Measurements from ENCODE around the gene SPDL1.
A peak's percentile ranks its signal among the peaks of the same experiment; 100 is the strongest.
"Not testable (repeated sequence)": the region's sequence is repeated elsewhere in the genome, so short reads cannot be mapped to it uniquely, and the experiment has no call there.

The SPDL1 gene

DNA sequence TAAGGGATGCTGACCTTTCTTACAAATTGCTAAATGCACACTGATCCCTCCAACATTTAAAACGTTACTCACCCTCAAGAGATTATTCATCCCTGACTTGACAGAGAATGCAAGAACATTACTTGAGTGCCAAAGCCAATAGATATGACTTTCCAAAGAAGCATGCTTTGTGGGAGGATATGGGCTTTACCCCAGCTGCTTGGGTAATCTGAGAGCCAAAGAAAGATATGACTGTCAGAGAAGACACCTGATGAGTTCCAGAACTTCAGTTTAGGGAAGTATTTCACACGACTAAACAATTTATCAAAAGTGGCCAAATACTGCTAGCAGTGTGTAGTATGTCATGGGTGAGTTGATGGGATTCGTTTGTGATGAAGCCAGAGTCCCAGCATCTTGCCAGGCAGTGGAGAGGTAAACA is 7.4 kb upstream of the SPDL1 start:
- no peak for ATAC-seq
- DNase-seq: no peak

DNA sequence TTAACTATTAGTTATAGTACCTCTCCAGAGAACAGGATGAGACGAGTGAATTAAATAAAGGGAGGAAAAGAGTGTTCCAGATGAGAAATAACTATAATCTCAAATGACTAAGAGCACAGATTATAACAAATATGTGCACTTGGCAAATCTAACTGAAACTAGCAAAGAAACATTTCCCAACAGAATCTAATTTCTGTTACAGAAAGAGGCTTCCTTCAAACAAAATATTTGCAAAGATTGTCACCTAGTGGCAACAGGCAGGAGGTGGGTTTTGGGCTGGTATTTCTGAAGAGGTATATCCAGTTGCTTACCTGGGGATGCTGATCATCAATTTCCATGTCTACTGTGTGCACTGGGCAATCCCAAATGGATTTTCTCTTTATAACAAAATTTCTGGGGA is 5.6 kb upstream of the SPDL1 start:
- ATAC-seq: no peak
- no peak for DNase-seq

DNA sequence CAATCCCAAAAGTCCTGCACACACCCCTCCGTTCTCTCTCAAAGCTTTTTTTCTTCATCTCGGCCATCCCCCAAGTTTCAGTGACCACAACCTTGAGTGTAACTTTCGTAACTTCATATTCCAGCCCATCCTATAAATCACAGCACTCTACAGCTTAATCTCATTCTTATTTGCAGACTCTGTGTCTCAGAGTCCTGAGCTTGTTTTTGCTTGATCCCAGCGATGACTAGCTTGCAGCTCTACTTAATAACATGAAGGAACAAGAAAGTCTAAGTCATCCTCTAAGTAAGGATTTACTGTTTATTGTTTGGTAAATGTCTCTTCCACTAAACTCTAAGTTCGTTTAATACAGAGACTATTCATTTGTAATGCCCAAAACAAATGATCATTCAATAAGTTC is 2.6 kb upstream of the SPDL1 start:
- ATAC-seq (no peak), DNase-seq (no peak)

DNA sequence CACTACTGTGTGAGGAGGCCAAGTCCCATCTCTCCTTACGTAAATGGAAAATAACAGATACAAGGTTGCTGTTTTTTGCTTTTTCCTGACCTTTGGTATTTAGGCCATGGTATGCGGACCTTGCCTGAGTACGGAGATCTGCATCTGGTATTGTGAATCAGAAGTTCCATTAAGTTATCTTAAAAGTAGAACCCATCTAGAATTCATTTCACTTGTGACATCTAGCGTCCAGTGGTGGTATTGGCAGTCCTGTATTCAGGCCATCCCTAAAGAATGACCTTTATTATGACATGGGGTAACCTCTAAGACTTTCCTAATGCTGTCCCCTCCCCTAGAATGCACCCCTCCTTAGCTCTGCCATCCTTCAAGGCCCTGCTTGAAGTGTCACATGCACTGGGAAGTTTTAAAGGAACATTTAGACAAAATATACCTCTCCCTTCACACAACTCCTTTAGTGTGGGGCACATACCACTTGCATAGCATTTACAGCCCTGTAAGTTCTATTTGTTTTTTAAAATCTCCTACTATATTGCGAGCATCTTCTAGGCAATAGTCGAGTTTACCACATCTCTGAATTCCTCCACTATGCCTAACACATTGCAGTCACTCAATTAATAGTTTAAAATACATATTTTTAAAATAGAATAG is 1.9 kb upstream of the SPDL1 start:
- ATAC-seq (peak; percentile 65), DNase-seq (peak; percentile 79)

DNA sequence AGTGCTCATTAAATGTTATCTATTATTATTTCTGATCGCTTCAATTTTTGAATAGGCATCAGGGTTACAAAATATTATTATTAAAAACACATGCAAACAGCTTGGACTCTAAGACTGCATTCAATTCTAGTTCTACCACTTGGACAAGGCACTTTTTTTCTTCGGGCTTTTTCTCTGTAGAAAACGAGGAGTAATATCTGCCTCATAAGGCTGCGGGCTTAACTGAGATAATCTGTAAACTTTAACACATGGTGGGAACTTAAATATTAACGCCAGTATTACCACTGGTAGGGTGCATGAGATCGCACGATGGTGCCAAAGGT is 511 bp upstream of the SPDL1 start:
- no peak for DNase-seq
- no peak for ATAC-seq

DNA sequence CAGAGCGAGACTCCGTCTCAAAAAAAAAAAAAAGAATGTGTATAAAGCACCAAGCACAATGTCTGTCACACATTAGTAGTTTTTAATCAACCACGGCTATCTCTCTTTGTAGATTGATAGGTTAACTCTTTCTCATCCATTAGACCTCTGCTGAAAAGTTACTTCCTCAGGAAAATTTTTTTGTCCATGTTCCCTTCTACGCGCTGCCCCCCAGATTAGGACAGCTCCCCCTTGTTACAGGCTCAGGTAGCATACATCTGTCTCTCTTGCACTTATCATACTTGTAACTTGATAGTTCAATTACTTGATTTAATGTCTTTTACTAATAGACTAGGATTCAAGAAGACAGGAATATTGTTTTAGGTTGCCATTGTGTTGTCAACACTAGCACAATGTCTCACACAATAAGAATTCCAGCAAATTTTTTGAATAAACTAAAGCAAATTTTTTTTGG is 1.5 kb downstream of the SPDL1 start:
- ATAC-seq (no peak), DNase-seq (no peak)

DNA sequence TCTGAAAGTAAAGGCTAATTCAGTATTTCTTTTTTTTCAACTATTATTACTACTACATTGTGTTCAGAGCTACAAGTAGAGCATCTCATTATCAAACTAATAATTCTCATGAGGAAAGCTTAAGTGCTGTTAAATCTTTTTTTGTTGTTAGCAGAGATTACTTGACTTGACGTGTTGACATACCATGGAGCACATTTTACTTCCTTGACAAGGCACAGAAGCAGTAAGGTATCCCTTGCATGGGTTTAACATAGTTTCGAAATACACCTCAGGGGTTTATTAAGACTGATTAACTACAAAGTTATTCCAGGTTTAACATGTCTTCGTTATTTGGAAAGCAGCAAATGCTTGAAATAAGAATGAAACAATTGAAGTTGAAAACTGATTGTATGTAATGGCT is 7.0 kb downstream of the SPDL1 start:
- no peak for DNase-seq
- ATAC-seq: no peak

DNA sequence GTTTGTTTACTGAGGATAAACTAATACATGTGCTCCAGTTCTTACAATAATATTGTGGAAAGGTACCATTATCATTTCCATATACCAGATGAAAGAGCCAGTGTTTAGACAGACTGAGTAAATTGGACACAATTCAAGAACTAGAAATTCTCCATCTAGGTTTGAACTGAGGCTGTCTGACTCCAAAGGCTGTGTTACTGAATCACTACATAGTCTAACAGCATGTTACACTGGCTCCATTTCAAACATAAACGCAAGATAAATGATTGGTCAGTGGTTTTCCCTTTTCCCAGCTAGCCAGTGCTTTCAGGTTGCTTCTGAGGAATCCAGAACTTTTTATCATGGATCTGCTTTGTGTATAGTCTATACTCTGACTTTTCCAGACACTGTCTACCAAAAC is 8.1 kb downstream of the SPDL1 start:
- no peak for ATAC-seq
- DNase-seq: no peak

DNA sequence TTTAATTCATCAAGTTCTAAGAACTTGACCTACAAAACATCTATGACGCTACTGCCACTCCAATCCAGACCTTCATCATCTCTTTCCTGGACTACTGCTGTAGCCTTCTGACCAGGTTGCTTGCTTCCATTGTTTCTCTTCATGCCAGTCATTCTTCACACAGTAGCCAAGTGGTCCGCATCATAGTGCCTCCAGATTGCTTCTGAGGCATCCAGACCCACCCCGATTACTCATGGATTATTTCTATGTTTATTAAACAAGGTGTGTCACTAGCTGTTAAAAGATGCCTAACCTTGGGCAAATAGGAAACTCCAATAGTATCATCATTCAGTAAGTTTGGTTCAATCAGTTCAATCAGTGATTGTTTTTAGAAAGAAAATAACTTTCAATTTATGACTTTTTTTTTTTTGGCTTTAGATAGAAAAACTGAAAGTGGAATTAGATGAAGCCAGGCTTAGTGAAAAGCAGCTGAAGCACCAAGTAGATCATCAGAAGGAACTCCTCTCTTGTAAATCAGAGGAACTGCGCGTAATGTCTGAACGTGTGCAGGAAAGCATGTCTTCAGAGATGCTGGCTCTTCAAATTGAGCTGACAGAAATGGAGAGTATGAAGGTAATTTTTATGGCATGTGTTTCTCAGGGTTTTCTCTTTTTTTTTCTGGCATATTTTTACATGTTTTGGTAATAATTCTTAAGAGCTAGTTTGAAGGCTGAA is 9.5 kb downstream of the SPDL1 start:
- ATAC-seq: no peak
- DNase-seq: no peak

DNA sequence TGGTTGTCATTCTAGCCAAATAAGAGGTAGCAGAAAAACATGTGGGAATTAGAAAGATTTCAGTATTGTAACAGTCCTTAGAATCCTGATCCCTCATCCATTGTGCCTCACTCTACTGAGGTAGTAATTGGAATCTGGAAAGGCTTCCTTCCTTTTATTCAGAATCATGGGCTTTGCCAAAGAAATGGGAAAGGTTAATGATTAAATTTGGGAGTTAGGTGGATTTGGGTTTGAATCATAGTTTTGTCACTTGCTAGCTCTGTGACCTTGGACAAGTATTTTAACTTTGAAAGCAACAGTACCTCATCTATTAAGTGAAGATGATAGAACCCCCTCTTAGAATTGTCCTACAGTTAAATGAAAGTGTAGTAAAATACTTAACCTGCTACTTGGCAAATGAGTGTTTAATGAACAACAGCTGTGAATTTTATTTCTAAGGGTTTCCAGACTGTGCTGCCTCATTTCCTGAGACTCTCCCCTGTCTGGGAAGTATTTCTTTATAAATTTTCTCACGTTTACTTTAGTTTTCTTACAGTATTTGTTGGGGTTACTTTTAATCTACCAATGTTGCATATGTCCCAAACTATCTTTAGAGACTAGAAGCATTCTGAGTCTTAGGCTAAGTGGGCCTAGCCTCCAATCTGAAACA is 11.7 kb downstream of the SPDL1 start:
- ATAC-seq (no peak), DNase-seq (no peak)

DNA sequence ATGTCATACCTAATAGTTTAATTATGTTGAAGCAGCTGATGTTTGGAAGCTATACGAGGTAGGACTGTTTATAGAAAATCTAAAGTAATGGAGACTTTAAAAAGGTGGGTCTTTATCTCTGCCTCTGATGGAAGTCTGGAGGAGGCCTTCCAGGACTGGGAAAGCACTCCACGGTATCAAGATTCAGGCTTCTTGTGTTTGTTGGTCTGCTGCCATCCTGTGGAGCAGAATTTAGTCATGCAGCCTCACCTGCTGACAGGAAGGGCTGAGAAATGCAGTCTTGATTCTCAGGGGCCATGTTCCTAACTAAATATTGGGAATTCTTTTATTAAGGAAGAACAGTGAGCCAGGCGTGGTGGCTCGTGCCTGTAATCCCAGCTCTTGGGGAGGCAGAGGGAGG is 15.9 kb downstream of the SPDL1 start:
- DNase-seq (no peak), ATAC-seq (no peak)

DNA sequence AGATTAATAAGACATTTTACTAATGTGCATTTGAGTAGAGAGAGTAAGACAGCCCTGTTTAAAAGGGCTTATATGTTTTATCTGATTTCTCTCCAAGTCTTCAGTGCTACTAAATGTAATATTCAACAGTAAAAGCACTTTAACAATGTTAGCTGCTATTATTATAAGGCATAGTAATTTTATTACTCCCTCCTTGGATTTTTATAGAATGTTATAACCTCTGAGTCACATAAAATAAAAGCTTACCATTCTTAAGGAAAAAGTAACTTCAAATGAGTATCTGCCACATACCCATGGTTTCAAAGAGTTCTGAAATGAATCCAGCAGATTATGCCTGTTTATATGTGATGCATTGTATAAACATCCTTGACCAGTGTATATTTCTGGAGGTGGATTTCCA is 19.0 kb downstream of the SPDL1 start:
- no peak for DNase-seq
- ATAC-seq: no peak

DNA sequence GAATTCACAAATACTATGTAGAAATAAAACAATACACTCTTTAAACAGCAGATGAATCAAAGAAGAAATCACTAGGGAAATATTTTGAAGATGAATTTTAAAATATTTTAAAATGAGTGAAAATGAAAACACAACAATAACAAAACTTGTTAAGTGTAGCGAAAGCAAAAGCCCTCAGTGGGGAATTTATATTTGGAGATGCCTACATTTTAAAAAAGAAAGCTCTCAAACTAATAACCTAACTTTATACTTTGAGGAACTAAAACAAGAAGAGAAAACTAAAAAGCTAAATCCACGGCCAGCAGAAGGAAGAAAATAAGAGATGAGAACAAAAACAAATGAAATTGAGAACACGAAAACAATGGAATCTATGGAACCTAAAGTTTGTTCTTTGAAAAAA is 22.7 kb downstream of the SPDL1 start:
- ATAC-seq: no peak
- no peak for DNase-seq

DNA sequence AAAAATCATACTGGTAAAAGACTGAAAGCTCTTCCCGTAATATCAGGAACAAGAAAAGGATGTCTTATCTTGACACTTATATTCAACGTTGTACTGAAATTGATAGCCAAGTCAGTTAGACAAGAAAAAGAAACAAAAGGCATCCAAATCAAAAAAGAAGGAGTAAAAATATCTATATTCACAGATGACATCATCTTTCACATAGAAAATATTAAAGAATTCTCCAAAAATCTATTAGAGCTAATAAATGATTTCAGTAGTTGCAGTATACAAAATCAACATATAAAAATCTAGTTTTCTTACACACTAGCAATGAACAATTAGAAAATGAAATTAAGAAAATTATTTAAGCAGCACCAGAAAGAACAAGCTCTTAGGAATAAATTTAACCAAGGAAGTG is 24.3 kb downstream of the SPDL1 start:
- no peak for ATAC-seq
- no peak for DNase-seq

DNA sequence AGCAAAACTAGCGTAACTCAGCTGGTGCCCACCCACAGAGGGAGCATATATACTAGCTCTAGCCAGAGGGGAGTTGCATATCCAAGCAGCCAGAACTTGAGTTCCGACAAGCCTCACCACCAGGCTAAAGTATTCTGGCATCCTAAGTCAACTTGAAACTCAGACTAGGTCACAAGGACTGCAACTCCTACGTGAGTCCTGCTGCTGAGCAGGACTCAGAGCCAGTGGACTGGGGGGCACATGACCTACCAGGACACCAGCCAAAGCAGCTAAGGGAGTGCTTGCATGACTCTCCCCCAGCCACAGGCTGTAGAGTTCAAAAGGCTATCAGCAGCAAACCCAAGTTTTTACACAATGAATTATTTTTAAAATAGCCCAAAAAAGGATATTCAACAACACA is 26.1 kb downstream of the SPDL1 start:
- no peak for ATAC-seq
- no peak for DNase-seq

DNA sequence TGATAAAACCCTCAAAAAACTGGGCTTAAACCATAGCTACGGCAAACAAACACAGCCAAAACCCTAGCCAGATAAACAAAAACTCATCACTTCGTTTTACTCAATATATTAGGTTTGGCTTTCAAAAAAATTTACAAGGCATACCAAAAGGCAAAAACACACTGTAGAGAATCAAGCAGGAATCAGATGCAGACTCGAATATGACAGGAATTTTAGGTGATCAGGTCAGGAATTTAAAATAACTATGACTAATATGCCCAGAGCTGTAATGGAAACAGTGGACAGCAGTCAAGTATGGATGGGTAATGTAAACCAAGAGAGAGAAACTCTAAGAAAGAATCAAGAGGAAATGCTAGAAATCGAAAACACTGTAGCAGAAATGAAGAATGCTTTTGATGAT is 27.0 kb downstream of the SPDL1 start:
- DNase-seq (no peak), ATAC-seq (no peak)

DNA sequence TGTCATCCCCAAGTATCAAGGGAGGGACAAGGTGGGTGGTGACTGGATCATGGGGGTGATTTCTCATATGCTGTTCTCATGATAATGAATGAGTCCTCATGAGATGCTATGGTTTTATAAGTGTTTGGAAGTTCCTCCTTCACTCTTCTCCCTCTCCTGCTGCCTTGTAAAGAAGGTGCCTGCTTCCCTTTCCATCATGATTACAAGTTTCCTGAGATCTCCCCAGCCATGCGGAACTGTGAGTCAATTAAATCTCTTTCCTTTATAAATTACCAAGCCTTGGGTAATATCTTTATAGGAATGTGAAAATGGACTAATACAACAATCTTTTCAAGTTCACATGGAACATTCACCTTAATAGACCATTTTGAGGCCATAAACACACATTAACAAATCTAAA is 32.0 kb downstream of the SPDL1 start:
- DNase-seq: no peak
- no peak for ATAC-seq

DNA sequence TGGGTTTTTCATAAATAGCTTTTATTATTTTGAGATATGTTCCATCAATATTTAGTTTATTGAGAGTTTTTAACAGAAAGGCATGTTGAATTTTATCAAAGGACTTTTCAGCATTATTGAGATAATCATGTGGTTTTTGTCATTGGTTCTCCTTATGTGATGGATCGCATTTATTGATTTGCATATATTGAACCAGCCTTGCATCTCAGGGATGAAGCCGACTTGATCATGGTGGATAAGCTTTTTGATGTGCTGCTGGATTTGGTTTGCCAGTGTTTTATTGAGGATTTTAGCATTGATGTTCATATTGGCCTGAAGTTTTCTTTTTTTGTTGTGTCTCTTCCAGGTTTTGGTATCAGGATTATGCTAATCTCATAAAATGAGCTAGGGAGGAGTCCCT is 40.7 kb downstream of the SPDL1 start:
- ATAC-seq, DNase-seq: not testable (repeated sequence)

DNA sequence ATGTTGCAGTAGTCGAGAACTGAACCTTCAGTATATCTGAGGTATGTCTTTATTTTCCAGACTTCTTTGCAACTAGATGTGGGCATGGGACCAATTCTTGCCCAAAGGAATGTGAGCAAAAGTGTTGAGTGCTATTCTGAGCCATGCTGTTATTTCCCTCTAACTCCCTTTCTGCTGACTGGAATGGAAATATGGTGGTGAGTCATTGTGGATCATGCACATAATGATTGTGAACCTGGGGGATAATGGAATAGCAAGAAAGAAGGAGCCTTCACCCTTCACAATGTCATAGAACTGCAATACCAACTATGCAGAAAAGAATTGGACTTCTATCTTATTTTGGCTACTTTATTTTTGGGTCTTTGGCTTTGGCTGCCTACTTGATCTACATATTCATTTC is 43.2 kb downstream of the SPDL1 start:
- no peak for DNase-seq
- no peak for ATAC-seq

DNA sequence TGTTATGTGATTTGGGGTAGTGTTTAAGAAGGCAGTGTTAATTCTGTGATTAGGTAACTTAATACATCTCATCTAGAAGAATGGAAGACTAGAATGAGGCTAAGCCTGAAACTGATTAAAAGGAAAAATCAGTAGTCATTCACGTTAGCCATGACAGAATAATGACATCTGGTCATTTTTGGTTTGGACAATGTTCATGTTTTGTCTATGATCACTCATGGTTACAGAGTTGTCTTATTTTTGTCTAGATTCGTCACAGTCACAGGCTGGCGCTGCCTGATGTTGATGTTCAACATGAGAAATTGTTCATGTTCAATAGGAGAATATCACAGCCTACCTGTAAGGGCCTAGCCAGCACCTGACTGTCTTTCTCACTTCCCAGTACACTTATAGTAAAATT is 44.0 kb downstream of the SPDL1 start:
- DNase-seq (no peak), ATAC-seq (no peak)

DNA sequence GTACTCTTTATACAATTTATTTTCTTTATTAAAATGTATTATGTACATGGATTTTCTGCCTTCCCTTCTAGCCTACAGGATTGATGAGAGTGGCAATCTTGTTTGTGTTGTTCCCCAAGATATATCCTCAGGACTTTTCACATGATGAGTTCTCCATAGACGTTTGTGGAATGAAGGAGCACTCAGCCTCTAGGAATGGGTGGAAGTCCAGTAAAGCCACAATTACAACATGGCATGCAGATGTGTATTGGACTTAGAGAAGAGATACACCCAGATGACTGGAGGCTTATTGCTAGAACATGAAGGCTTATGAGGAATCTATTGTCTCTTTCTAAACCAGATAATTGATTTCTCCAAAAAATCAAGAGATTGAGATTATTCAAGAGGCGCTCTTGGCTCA is 45.3 kb downstream of the SPDL1 start:
- ATAC-seq: no peak

DNA sequence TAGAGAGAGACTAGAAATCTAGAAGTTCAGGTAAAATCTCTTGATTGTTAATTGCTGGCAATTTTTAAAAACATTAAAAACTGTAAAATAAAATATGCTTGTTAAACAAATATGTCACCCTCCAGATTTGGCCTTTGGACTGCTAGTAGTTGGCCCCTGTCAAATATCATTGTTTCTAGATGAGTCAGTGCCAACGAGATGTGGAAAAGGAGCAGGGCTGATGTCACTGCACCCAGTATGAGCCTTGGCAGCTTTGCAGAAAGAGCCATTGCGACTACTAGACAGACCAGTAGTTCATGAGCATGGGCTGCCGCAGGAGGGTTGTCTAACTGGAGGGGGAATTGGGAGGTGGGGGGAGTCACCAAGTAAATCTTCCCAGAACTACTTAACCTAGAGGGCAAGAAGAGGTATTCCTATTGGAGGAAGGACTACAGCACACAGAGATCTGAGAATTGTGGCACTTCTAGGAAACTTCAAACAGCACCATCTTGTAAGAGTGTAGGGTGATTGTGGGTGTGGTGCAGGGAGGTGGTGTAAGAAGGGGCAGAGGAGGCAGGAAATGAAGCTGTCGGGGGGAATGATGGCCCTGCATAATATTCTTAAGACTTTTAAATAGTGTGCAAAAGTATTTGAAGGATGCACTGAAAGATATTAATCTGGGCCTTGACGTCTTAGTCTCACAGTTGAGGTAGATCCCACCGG is 46.4 kb downstream of the SPDL1 start:
- ATAC-seq (peak; percentile 73), DNase-seq (no peak)

More for the DNA sequence above, 45.3 kb downstream of the SPDL1 start:
- no peak for DNase-seq

DNA sequence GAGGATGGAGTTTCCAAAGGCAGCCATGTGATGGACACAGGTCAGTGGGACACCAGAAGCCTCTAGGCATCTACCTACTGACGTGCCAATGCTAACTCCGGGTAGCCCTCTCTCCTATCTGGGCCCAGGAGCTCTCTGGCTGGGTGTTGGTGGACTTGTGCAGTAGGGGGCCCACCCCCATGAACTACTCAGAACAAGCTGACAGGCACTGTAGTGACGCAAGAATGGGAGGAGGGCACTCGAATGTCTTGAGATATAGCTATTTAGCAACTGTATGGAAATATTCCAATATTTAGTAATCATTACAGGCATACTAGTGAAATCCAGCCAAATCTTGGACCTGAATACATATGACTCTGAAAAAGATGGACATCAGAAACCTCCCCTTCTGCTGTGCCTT is 47.8 kb downstream of the SPDL1 start:
- ATAC-seq (no peak), DNase-seq (no peak)

Data from stimulated activated naive CD8-positive, alpha-beta T cell treated with anti-CD3 and anti-CD28 coated beads, Interleukin-15, Interleukin-2, amounts not matched to agents 100 U/mL and 50 U/mL, for 24 hours (primary cell).